Activated T-helper 17 cell treated with anti-CD3 and anti-CD28 coated beads, Interleukin-2, amount 50 U/mL, for 72 hours (primary cell): Measurements from ENCODE around the gene KLC1. TPM values are rescaled to one million over a fixed set of nuclear protein-coding genes. Genes with fewer than 3 reads are reported as not detected.

Experiments
- ATAC-seq: fragments of 150-1000 bp; cut with Tn5 transposase; replicated peaks from 2 replicates; pipeline ENCODE4 v1.10.0; 2021; ENCODE audit warnings: mild to moderate bottlenecking, moderate library complexity
- H3K27ac Mint-ChIP-seq: one replicate; pipeline ENCODE4 v1.8.0; 2022; ENCODE audit warnings: mixed read lengths
- H3K27me3 Mint-ChIP-seq: one replicate; pipeline ENCODE4 v1.8.0; 2022; ENCODE audit warnings: mixed read lengths
- H3K36me3 Mint-ChIP-seq: one replicate; pipeline ENCODE4 v1.8.0; 2022; ENCODE audit warnings: low read depth, mild to moderate bottlenecking, mixed read lengths
- H3K4me1 Mint-ChIP-seq: one replicate; pipeline ENCODE4 v1.8.0; 2022; ENCODE audit warnings: mixed read lengths
- H3K4me3 Mint-ChIP-seq: one replicate; pipeline ENCODE4 v1.8.0; 2022; ENCODE audit warnings: mild to moderate bottlenecking, mixed read lengths
- H3K9me3 Mint-ChIP-seq: one replicate; pipeline ENCODE4 v1.8.0; 2022; ENCODE audit warnings: mixed read lengths
- total RNA-seq, 2 donors: library from RNA; stranded (reverse); gene quantifications; one replicate each; pipeline ENCODE4 v1.2.3, GENCODE V29; 2022

The KLC1 gene
- total RNA-seq, 2 donors from 2014 or later: 135 to 137 TPM

- no peaks in the 10 kb centered on the region for H3K27me3 Mint-ChIP-seq
- H3K4me3 Mint-ChIP-seq: no peak overlapping the region
- H3K4me1 Mint-ChIP-seq: no peaks in the 10 kb centered on the region
- H3K36me3 Mint-ChIP-seq: no peaks in the 10 kb centered on the region
- no peaks in the 10 kb centered on the region for H3K9me3 Mint-ChIP-seq
- H3K27ac Mint-ChIP-seq: no peak overlapping the region
- ATAC-seq: no peak
Measured at GRCh38 chr14:103616635-103617300, 12.2 kb upstream of the KLC1 start.

GRCh38 chr14:103619057-103619456 is 10.0 kb upstream of the KLC1 start:
- Mint-ChIP-seq H3K27ac (no peak overlapping the region), H3K9me3 (no peaks in the 10 kb centered on the region), H3K27me3 (no peaks in the 10 kb centered on the region), H3K36me3 (no peaks in the 10 kb centered on the region), H3K4me3 (no peak overlapping the region), H3K4me1 (no peaks in the 10 kb centered on the region)
- no peak for ATAC-seq

- no peaks in the 10 kb centered on the region for H3K9me3 Mint-ChIP-seq
- no peaks in the 10 kb centered on the region for H3K36me3 Mint-ChIP-seq
- no peak overlapping the region for H3K27ac Mint-ChIP-seq
- no peaks in the 10 kb centered on the region for H3K27me3 Mint-ChIP-seq
- peaks cover 8% of the 10 kb centered on the region for H3K4me1 Mint-ChIP-seq
- ATAC-seq: no peak
- H3K4me3 Mint-ChIP-seq: no peak overlapping the region
Measured at GRCh38 chr14:103621860-103622259, 7.2 kb upstream of the KLC1 start.

- Mint-ChIP-seq H3K27me3 (no peaks in the 10 kb centered on the region), H3K36me3 (no peaks in the 10 kb centered on the region), H3K4me1 (peaks cover 8% of the 10 kb centered on the region), H3K4me3 (no peak overlapping the region), H3K9me3 (no peaks in the 10 kb centered on the region), H3K27ac (no peak overlapping the region)
- no peak for ATAC-seq
Measured at GRCh38 chr14:103623308-103623707, 5.7 kb upstream of the KLC1 start.

- Mint-ChIP-seq H3K4me3 (peak overlapping the region; percentile 82), H3K27ac (no peak overlapping the region), H3K27me3 (no peaks in the 10 kb centered on the region), H3K36me3 (no peaks in the 10 kb centered on the region), H3K9me3 (no peaks in the 10 kb centered on the region), H3K4me1 (peaks cover 8% of the 10 kb centered on the region)
- ATAC-seq: no peak
Measured at GRCh38 chr14:103623883-103624482, 5.0 kb upstream of the KLC1 start.

- H3K27ac Mint-ChIP-seq: peak overlapping the region; percentile 95
- peak overlapping the region; percentile 82 for H3K4me3 Mint-ChIP-seq
- H3K36me3 Mint-ChIP-seq: peaks cover 1% of the 10 kb centered on the region
- H3K9me3 Mint-ChIP-seq: no peaks in the 10 kb centered on the region
- peak; percentile 20 for ATAC-seq
- H3K4me1 Mint-ChIP-seq: peaks cover 8% of the 10 kb centered on the region
- H3K27me3 Mint-ChIP-seq: no peaks in the 10 kb centered on the region
Measured at GRCh38 chr14:103624860-103625259, 4.2 kb upstream of the KLC1 start.

GRCh38 chr14:103625356-103626095 is 3.5 kb upstream of the KLC1 start:
- H3K27me3 Mint-ChIP-seq: no peaks in the 10 kb centered on the region
- peak overlapping the region; percentile 95 for H3K27ac Mint-ChIP-seq
- no peaks in the 10 kb centered on the region for H3K9me3 Mint-ChIP-seq
- ATAC-seq: no peak
- H3K36me3 Mint-ChIP-seq: peaks cover 6% of the 10 kb centered on the region
- peaks cover 8% of the 10 kb centered on the region for H3K4me1 Mint-ChIP-seq
- peak overlapping the region; percentile 82 for H3K4me3 Mint-ChIP-seq

- ATAC-seq: no peak
- Mint-ChIP-seq H3K27me3 (no peaks in the 10 kb centered on the region), H3K9me3 (no peaks in the 10 kb centered on the region), H3K27ac (no peak overlapping the region), H3K4me3 (no peak overlapping the region), H3K36me3 (peaks cover 9% of the 10 kb centered on the region), H3K4me1 (peaks cover 8% of the 10 kb centered on the region)
Measured at GRCh38 chr14:103626146-103626850, 2.7 kb upstream of the KLC1 start.

GRCh38 chr14:103627073-103628025 is 1.7 kb upstream of the KLC1 start:
- Mint-ChIP-seq H3K27ac (peak overlapping the region; percentile 7), H3K4me3 (peak overlapping the region; percentile 84), H3K36me3 (peaks cover 10% of the 10 kb centered on the region), H3K9me3 (no peaks in the 10 kb centered on the region), H3K4me1 (peaks cover 8% of the 10 kb centered on the region), H3K27me3 (no peaks in the 10 kb centered on the region)
- ATAC-seq: no peak

GRCh38 chr14:103628221-103628683 is 759 bp upstream of the KLC1 start:
- Mint-ChIP-seq H3K27me3 (no peaks in the 10 kb centered on the region), H3K4me3 (peak overlapping the region; percentile 84), H3K27ac (peak overlapping the region; percentile 82), H3K36me3 (peaks cover 19% of the 10 kb centered on the region), H3K4me1 (peaks cover 9% of the 10 kb centered on the region), H3K9me3 (no peaks in the 10 kb centered on the region)
- ATAC-seq: peak; percentile 44

- Mint-ChIP-seq H3K27me3 (no peaks in the 10 kb centered on the region), H3K4me1 (peaks cover 19% of the 10 kb centered on the region), H3K9me3 (no peaks in the 10 kb centered on the region), H3K36me3 (peaks cover 29% of the 10 kb centered on the region), H3K27ac (peak overlapping the region; percentile 70), H3K4me3 (peak overlapping the region; percentile 84)
- peak; percentile 64 for ATAC-seq
Measured at GRCh38 chr14:103629503-103630121, 601 bp downstream of the KLC1 start.

- Mint-ChIP-seq H3K27me3 (no peaks in the 10 kb centered on the region), H3K27ac (peak overlapping the region; percentile 70), H3K36me3 (peaks cover 39% of the 10 kb centered on the region), H3K4me1 (peaks cover 13% of the 10 kb centered on the region), H3K4me3 (peak overlapping the region; percentile 84), H3K9me3 (no peaks in the 10 kb centered on the region)
- no peak for ATAC-seq
Measured at GRCh38 chr14:103630364-103631108, 1.5 kb downstream of the KLC1 start.

- H3K4me3 Mint-ChIP-seq: no peak overlapping the region
Measured at GRCh38 chr14:103633391-103633790, 4.4 kb downstream of the KLC1 start.

More at GRCh38 chr14:103633391-103633790, 4.4 kb downstream of the KLC1 start:
- H3K9me3 Mint-ChIP-seq: no peaks in the 10 kb centered on the region
- no peak for ATAC-seq
- no peaks in the 10 kb centered on the region for H3K27me3 Mint-ChIP-seq
- peak overlapping the region; percentile 77 for H3K27ac Mint-ChIP-seq
- peaks cover 57% of the 10 kb centered on the region for H3K36me3 Mint-ChIP-seq
- H3K4me1 Mint-ChIP-seq: peaks cover 24% of the 10 kb centered on the region
